Ammon's horn (tissue), 1 donor: ENCODE data around the gene SART1.

Source experiments
- DNase-seq: peaks from one replicate; pipeline ENCODE4 v3.0.0-alpha.2; 2016; ENCODE audit warnings: low spot score

The SART1 gene

GRCh38 chr11:65967329-65967934 lies 5.9 kb downstream of the SART1 start:
- no peak for DNase-seq

- no peak for DNase-seq
Measured at GRCh38 chr11:65968600-65969482, 7.3 kb downstream of the SART1 start.

- no peak for DNase-seq
Measured at GRCh38 chr11:65972116-65972515, 10.6 kb downstream of the SART1 start.

- no peak for DNase-seq
Measured at GRCh38 chr11:65973439-65974110, 12.0 kb downstream of the SART1 start.

GRCh38 chr11:65975771-65976170 lies 14.2 kb downstream of the SART1 start:
- DNase-seq = no peak

- no peak for DNase-seq
Measured at GRCh38 chr11:65976216-65977176, 15.0 kb downstream of the SART1 start.

GRCh38 chr11:65977621-65978390 lies 16.3 kb downstream of the SART1 start:
- DNase-seq = no peak

GRCh38 chr11:65978391-65979238 lies 17.1 kb downstream of the SART1 start:
- no peak for DNase-seq

- no peak for DNase-seq
Measured at GRCh38 chr11:65979261-65979759, 17.8 kb downstream of the SART1 start.

GRCh38 chr11:65981101-65981740 lies 19.7 kb downstream of the SART1 start:
- no peak for DNase-seq

GRCh38 chr11:65981972-65982823 lies 20.7 kb downstream of the SART1 start:
- no peak for DNase-seq

- no peak for DNase-seq
Measured at GRCh38 chr11:65982824-65983588, 21.5 kb downstream of the SART1 start.

- no peak for DNase-seq
Measured at GRCh38 chr11:65983589-65983987, 22.1 kb downstream of the SART1 start.

- no peak for DNase-seq
Measured at GRCh38 chr11:65987336-65987735, 25.8 kb downstream of the SART1 start.

GRCh38 chr11:65988791-65989592 lies 27.5 kb downstream of the SART1 start:
- peak; percentile 98 for DNase-seq

GRCh38 chr11:65992056-65992455 lies 30.5 kb downstream of the SART1 start:
- DNase-seq = no peak

GRCh38 chr11:65997286-65997685 lies 35.8 kb downstream of the SART1 start:
- no peak for DNase-seq
